M059J (cell line): Measurements from ENCODE around the gene MUC5B. TPM values are rescaled to one million over a fixed set of nuclear protein-coding genes. Genes with fewer than 3 reads are reported as not detected.

Source experiments
- DNase-seq: peaks from one replicate; pipeline ENCODE4 v3.0.0-alpha.2; 2012; ENCODE audit warnings: low read depth
- total RNA-seq: library from RNA; depleted of rRNA; stranded (reverse); fragments of >200 nt; shearing (Covaris generic); gene quantifications from 2 replicates; pipeline ENCODE4 v1.2.3, GENCODE V29; 2014; rRNA removed

Gene MUC5B
- total RNA-seq, 1 experiment from 2014 or later = not detected

GRCh38 chr11:1310318-1310687 is 87.4 kb downstream of the MUC5B start:
- DNase-seq = no peak

- DNase-seq = no peak
These were observed 88.1 kb downstream of the MUC5B start for GRCh38 chr11:1310772-1311468.

Other genes with a start within 250 kb of the MUC5B start
- gene MUC6, start 186.3 kb upstream of the MUC5B start, total RNA-seq = not detected in 2 replicates
- not detected in 2 replicates for gene MUC2, start 148.2 kb upstream of the MUC5B start, total RNA-seq
- gene MUC5AC, start 65.1 kb upstream of the MUC5B start, total RNA-seq = not detected in 2 replicates
- gene TOLLIP, start 86.6 kb downstream of the MUC5B start, total RNA-seq = 19.8 and 21.5 TPM in 2 replicates
- gene BRSK2, start 166.9 kb downstream of the MUC5B start, total RNA-seq = 0.44 TPM in 1 of 2 replicates, not detected in the other